Memory B cell (primary cell): ENCODE measurements around the gene GLDN.

Experiments
- ATAC-seq: fragments of 150-1000 bp; cut with Tn5 transposase; 2 replicates; pipeline ENCODE4 v1.10.0; 2021; ENCODE audit warnings: low read depth, mild to moderate bottlenecking, moderate library complexity
- DNase-seq, 2 donors: peaks; one replicate each; pipeline ENCODE4 v3.0.0; 2022; ENCODE audit warnings: low spot score in 2 of 2
- H3K27ac Mint-ChIP-seq: one replicate; pipeline ENCODE4 v1.8.0; 2022; ENCODE audit warnings: mild to moderate bottlenecking, moderate library complexity, mixed read lengths
- H3K27me3 Mint-ChIP-seq: one replicate; pipeline ENCODE4 v1.8.0; 2022; ENCODE audit warnings: mixed read lengths
- H3K36me3 Mint-ChIP-seq: one replicate; pipeline ENCODE4 v1.8.0; 2022; ENCODE audit warnings: mild to moderate bottlenecking, mixed read lengths
- H3K4me1 Mint-ChIP-seq: one replicate; pipeline ENCODE4 v1.8.0; 2022; ENCODE audit warnings: mixed read lengths
- H3K4me3 Mint-ChIP-seq: one replicate; pipeline ENCODE4 v1.8.0; 2022; ENCODE audit warnings: mild to moderate bottlenecking, moderate library complexity, mixed read lengths
- H3K9me3 Mint-ChIP-seq: one replicate; pipeline ENCODE4 v1.8.0; 2022; ENCODE audit warnings: mixed read lengths

GLDN gene

GRCh38 chr15:51341366-51342226, at the start of gene GLDN:
TSS of gene GLDN (plus strand) at chr15:51341655. CDS start at chr15:51341685, 30 bp downstream.
- DNase-seq: no peak
- Mint-ChIP-seq H3K4me3 (peak within 1 kb of the TSS; percentile 32), H3K27ac (no peak within 1 kb of the TSS), H3K4me1 (no peaks in the 10 kb centered on the region), H3K9me3 (no peaks in the 10 kb centered on the region), H3K36me3 (no peaks in the 10 kb centered on the region), H3K27me3 (peaks cover 2% of the 10 kb centered on the region)
- ATAC-seq: peak; percentile 42

- ATAC-seq (no peak), DNase-seq (no peak)
- Mint-ChIP-seq H3K4me1 (peaks cover 2% of the 10 kb centered on the region), H3K36me3 (no peaks in the 10 kb centered on the region), H3K4me3 (no peak overlapping the region), H3K27ac (no peak overlapping the region), H3K9me3 (no peaks in the 10 kb centered on the region), H3K27me3 (peaks cover 9% of the 10 kb centered on the region)
Measured at GRCh38 chr15:51298620-51299019, 42.8 kb upstream of the GLDN start.

GRCh38 chr15:51299187-51300015, 42.1 kb upstream of the GLDN start:
- H3K36me3 Mint-ChIP-seq: no peaks in the 10 kb centered on the region
- H3K4me3 Mint-ChIP-seq: no peak overlapping the region
- ATAC-seq: no peak
- H3K9me3 Mint-ChIP-seq: no peaks in the 10 kb centered on the region
- H3K4me1 Mint-ChIP-seq: peaks cover 4% of the 10 kb centered on the region
- no peak for DNase-seq
- peaks cover 9% of the 10 kb centered on the region for H3K27me3 Mint-ChIP-seq
- no peak overlapping the region for H3K27ac Mint-ChIP-seq

GRCh38 chr15:51302480-51302879, 39.0 kb upstream of the GLDN start:
- Mint-ChIP-seq H3K9me3 (no peaks in the 10 kb centered on the region), H3K4me3 (no peak overlapping the region), H3K27ac (no peak overlapping the region), H3K4me1 (peaks cover 4% of the 10 kb centered on the region), H3K36me3 (no peaks in the 10 kb centered on the region), H3K27me3 (peaks cover 10% of the 10 kb centered on the region)
- DNase-seq: no peak
- ATAC-seq: no peak

GRCh38 chr15:51303462-51303980, 37.9 kb upstream of the GLDN start:
- no peak for DNase-seq
- H3K27me3 Mint-ChIP-seq: peaks cover 6% of the 10 kb centered on the region
- ATAC-seq: no peak
- no peaks in the 10 kb centered on the region for H3K36me3 Mint-ChIP-seq
- no peak overlapping the region for H3K4me3 Mint-ChIP-seq
- H3K9me3 Mint-ChIP-seq: no peaks in the 10 kb centered on the region
- peaks cover 4% of the 10 kb centered on the region for H3K4me1 Mint-ChIP-seq
- no peak overlapping the region for H3K27ac Mint-ChIP-seq

GRCh38 chr15:51307325-51307724, 34.1 kb upstream of the GLDN start:
- peaks cover 6% of the 10 kb centered on the region for H3K27me3 Mint-ChIP-seq
- H3K36me3 Mint-ChIP-seq: no peaks in the 10 kb centered on the region
- H3K9me3 Mint-ChIP-seq: no peaks in the 10 kb centered on the region
- no peak overlapping the region for H3K27ac Mint-ChIP-seq
- H3K4me3 Mint-ChIP-seq: no peak overlapping the region
- no peak for ATAC-seq
- no peak for DNase-seq
- H3K4me1 Mint-ChIP-seq: peaks cover 4% of the 10 kb centered on the region

- DNase-seq (no peak), ATAC-seq (no peak)
- peaks cover 4% of the 10 kb centered on the region for H3K4me1 Mint-ChIP-seq
- H3K27ac Mint-ChIP-seq: no peak overlapping the region
- no peak overlapping the region for H3K4me3 Mint-ChIP-seq
- H3K36me3 Mint-ChIP-seq: no peaks in the 10 kb centered on the region
- H3K9me3 Mint-ChIP-seq: no peaks in the 10 kb centered on the region
- peaks cover 8% of the 10 kb centered on the region for H3K27me3 Mint-ChIP-seq
Measured at GRCh38 chr15:51307811-51308210, 33.6 kb upstream of the GLDN start.

GRCh38 chr15:51310064-51310463, 31.4 kb upstream of the GLDN start:
- Mint-ChIP-seq H3K27me3 (peaks cover 8% of the 10 kb centered on the region), H3K4me3 (no peak overlapping the region), H3K27ac (no peak overlapping the region), H3K9me3 (no peaks in the 10 kb centered on the region), H3K36me3 (no peaks in the 10 kb centered on the region), H3K4me1 (no peaks in the 10 kb centered on the region)
- ATAC-seq (no peak), DNase-seq (no peak)

- H3K36me3 Mint-ChIP-seq: no peaks in the 10 kb centered on the region
Measured at GRCh38 chr15:51311510-51311909, 29.9 kb upstream of the GLDN start.

GRCh38 chr15:51312166-51313073, 29.0 kb upstream of the GLDN start:
- DNase-seq (no peak), ATAC-seq (no peak)
- Mint-ChIP-seq H3K36me3 (no peaks in the 10 kb centered on the region), H3K9me3 (no peaks in the 10 kb centered on the region), H3K27ac (no peak overlapping the region), H3K4me1 (no peaks in the 10 kb centered on the region), H3K4me3 (no peak overlapping the region), H3K27me3 (peaks cover 3% of the 10 kb centered on the region)

More at GRCh38 chr15:51311510-51311909, 29.9 kb upstream of the GLDN start:
- DNase-seq (no peak), ATAC-seq (no peak)
- Mint-ChIP-seq H3K27me3 (peaks cover 6% of the 10 kb centered on the region), H3K4me1 (no peaks in the 10 kb centered on the region), H3K27ac (no peak overlapping the region), H3K9me3 (no peaks in the 10 kb centered on the region), H3K4me3 (no peak overlapping the region)

GRCh38 chr15:51313074-51313393, 28.4 kb upstream of the GLDN start:
- peaks cover 3% of the 10 kb centered on the region for H3K27me3 Mint-ChIP-seq
- H3K27ac Mint-ChIP-seq: no peak overlapping the region
- no peaks in the 10 kb centered on the region for H3K4me1 Mint-ChIP-seq
- ATAC-seq: no peak
- H3K4me3 Mint-ChIP-seq: no peak overlapping the region
- H3K9me3 Mint-ChIP-seq: no peaks in the 10 kb centered on the region
- DNase-seq: no peak
- H3K36me3 Mint-ChIP-seq: no peaks in the 10 kb centered on the region

- H3K36me3 Mint-ChIP-seq: no peaks in the 10 kb centered on the region
- H3K4me3 Mint-ChIP-seq: no peak overlapping the region
- DNase-seq (no peak), ATAC-seq (no peak)
- no peaks in the 10 kb centered on the region for H3K9me3 Mint-ChIP-seq
- H3K4me1 Mint-ChIP-seq: no peaks in the 10 kb centered on the region
- H3K27me3 Mint-ChIP-seq: peaks cover 3% of the 10 kb centered on the region
- H3K27ac Mint-ChIP-seq: no peak overlapping the region
Measured at GRCh38 chr15:51313644-51314280, 27.7 kb upstream of the GLDN start.
